HG03469 (cell line): ENCODE measurements around the gene PARP8.
"Not testable (repeated sequence)": the region's sequence is repeated elsewhere in the genome, so short reads cannot be mapped to it uniquely, and the experiment has no call there.

Experiments used
- ATAC-seq: cut with Tn5 transposase; IDR thresholded peaks from one replicate; pipeline ENCODE4 v1.9.1; 2021; ENCODE audit warnings: mild to moderate bottlenecking, moderate library complexity, moderate number of reproducible peaks; ENCODE audit not compliant: unreplicated experiment

The PARP8 gene

GRCh38 chr5:50679554-50679953 is 13.1 kb downstream of the PARP8 start:
- not testable (repeated sequence) for ATAC-seq

- ATAC-seq: no peak
Observed at GRCh38 chr5:50684721-50685120, 18.3 kb downstream of the PARP8 start.

GRCh38 chr5:50687548-50687947 is 21.1 kb downstream of the PARP8 start:
- no peak for ATAC-seq

GRCh38 chr5:50691399-50692016 is 25.1 kb downstream of the PARP8 start:
- no peak for ATAC-seq

GRCh38 chr5:50694027-50694590 is 27.7 kb downstream of the PARP8 start:
- no peak for ATAC-seq

- ATAC-seq: not testable (repeated sequence)
Observed at GRCh38 chr5:50694626-50695025, 28.2 kb downstream of the PARP8 start.

- peak; percentile 80 for ATAC-seq
Observed at GRCh38 chr5:50697739-50698138, 31.3 kb downstream of the PARP8 start.

- ATAC-seq: no peak
Observed at GRCh38 chr5:50699737-50700136, 33.3 kb downstream of the PARP8 start.

- ATAC-seq: no peak
Observed at GRCh38 chr5:50700706-50701105, 34.3 kb downstream of the PARP8 start.

- ATAC-seq: no peak
Observed at GRCh38 chr5:50702615-50703366, 36.4 kb downstream of the PARP8 start.

GRCh38 chr5:50703367-50703666 is 36.9 kb downstream of the PARP8 start:
- ATAC-seq: no peak

GRCh38 chr5:50704730-50705129 is 38.3 kb downstream of the PARP8 start:
- ATAC-seq: no peak

- no peak for ATAC-seq
Observed at GRCh38 chr5:50709471-50709870, 43.0 kb downstream of the PARP8 start.

GRCh38 chr5:50710838-50711237 is 44.4 kb downstream of the PARP8 start:
- ATAC-seq: no peak

- ATAC-seq: peak; percentile 96
Observed at GRCh38 chr5:50711280-50711679, 44.8 kb downstream of the PARP8 start.

GRCh38 chr5:50712479-50712878 is 46.0 kb downstream of the PARP8 start:
- ATAC-seq: no peak

- ATAC-seq: no peak
Observed at GRCh38 chr5:50715001-50715400, 48.6 kb downstream of the PARP8 start.

- no peak for ATAC-seq
Observed at GRCh38 chr5:50716134-50716533, 49.7 kb downstream of the PARP8 start.

- ATAC-seq: peak; percentile 42
Observed at GRCh38 chr5:50717651-50718050, 51.2 kb downstream of the PARP8 start.

GRCh38 chr5:50720061-50720710 is 53.7 kb downstream of the PARP8 start:
- no peak for ATAC-seq

- no peak for ATAC-seq
Observed at GRCh38 chr5:50722223-50722622, 55.8 kb downstream of the PARP8 start.

GRCh38 chr5:50724262-50724661 is 57.8 kb downstream of the PARP8 start:
- ATAC-seq: no peak
